Ovary (tissue), 7 donors: ENCODE results near the gene CCR5AS.

ENCODE experiments used
- DNase-seq, 5 donors: peaks; one replicate each; pipeline ENCODE4 v3.0.0-alpha.2; 2019 to 2020
- H3K27ac ChIP-seq, 2 donors: fragments of 200-600 bp; one replicate each; pipeline versions ENCODE4 v1.5.1 to v1.8.0; 2019 to 2022
- H3K27me3 ChIP-seq: fragments of 200-600 bp; one replicate; pipeline ENCODE4 v1.8.0; 2022
- H3K36me3 ChIP-seq: fragments of 200-600 bp; sonication (generic); one replicate; pipeline ENCODE4 v1.5.1; 2019
- H3K4me1 ChIP-seq: one replicate; pipeline ENCODE4 v1.8.1; 2013; ENCODE audit warnings: mild to moderate bottlenecking, moderate library complexity; ENCODE audit not compliant: insufficient read depth
- H3K4me3 ChIP-seq: fragments of 200-600 bp; sonication (generic); one replicate; pipeline ENCODE4 v1.5.1; 2017
- H3K9me3 ChIP-seq, 2 donors: fragments of 200-600 bp in 1 of 2; sonication (generic) in 1 of 2; one replicate each; pipeline versions ENCODE4 v1.5.1 to v1.8.1; 2013 to 2019; ENCODE audit warnings: mild to moderate bottlenecking in 1 of 2, moderate library complexity in 1 of 2
- CTCF ChIP-seq, 3 donors: fragments of 450-650 bp in 2 of 3; fragments of 200-600 bp in 1 of 3; IDR thresholded peaks; one replicate each; pipeline versions ENCODE4 v1.5.1 to v1.8.0; 2016 to 2022; ENCODE audit warnings: antibody characterized with exemption in 3 of 3, mild to moderate bottlenecking in 1 of 3
- EP300 ChIP-seq: sonication (generic); formaldehyde crosslinking; IDR thresholded peaks from one replicate; pipeline ENCODE4 v1.6.1; 2017; ENCODE audit warnings: antibody characterized with exemption
- POLR2A ChIP-seq: fragments of 450-650 bp; IDR thresholded peaks from one replicate; pipeline ENCODE4 v1.6.1; 2017; ENCODE audit warnings: antibody characterized with exemption, mild to moderate bottlenecking, moderate library complexity
- WGBS, 3 donors: extraction: QIAGEN DNeasy Blood & Tissue Kit in 1 of 3; methylation state at CpG; one replicate each; pipeline versions ENCODE4 v1.1.5 to v1.1.7; 2013 to 2017; 5-methylcytosine and 5-hydroxymethylcytosine counted together
- intact Hi-C, 4 donors: fragments of 100-400 bp; cut with DNase I; formaldehyde crosslinking; loops; one replicate each; pipeline versions ENCODE4 v1.11.0 to v1.15.1; 2022 to 2023
- donor health status: DM: no; HTN: no; CAD: no; lungs with moderate emphysema.
- donor health status: DM: no; HTN: no; CAD: no.
- donor health status: Bipolar disorder and iron deficiency.
- donor health status: DM: no; HTN: no; CAD: no.
- donor health status: DM: yes; HTN: yes; CAD: no.

Gene CCR5AS

GRCh38 chr3:46371519-46372340 lies 35.1 kb downstream of the CCR5AS start:
- no peak for DNase-seq
- no peaks in the 10 kb centered on the region for H3K27me3 ChIP-seq
- no peaks in the 10 kb centered on the region for H3K4me1 ChIP-seq
- TF ChIP-seq POLR2A: no peak
- no peak for TF ChIP-seq EP300
- TF ChIP-seq CTCF (IDR thresholded peaks at IDR 0.05): no peak
- no peaks in the 10 kb centered on the region for H3K9me3 ChIP-seq
- 63 to 84% (median 80%) methylated on average over 10 of the region's 10 CpGs for WGBS, 3 donors
- H3K27ac ChIP-seq: no peak overlapping the region
- no peak overlapping the region for H3K4me3 ChIP-seq
- intact Hi-C loops: no loop called here
- H3K36me3 ChIP-seq: no peaks in the 10 kb centered on the region

- 43 to 44% (median 44%) methylated on average over 5 of the region's 5 CpGs for WGBS, 3 donors
- Histone ChIP-seq H3K27ac (no peak within 1 kb of the TSS), H3K4me1 (no peaks in the 10 kb centered on the region), H3K36me3 (no peaks in the 10 kb centered on the region), H3K27me3 (no peaks in the 10 kb centered on the region), H3K4me3 (no peak within 1 kb of the TSS), H3K9me3 (no peaks in the 10 kb centered on the region)
- intact Hi-C loops: no loop called here
- TF ChIP-seq CTCF (IDR thresholded peaks at IDR 0.05): no peak
- no peak for TF ChIP-seq EP300
- no peak for TF ChIP-seq POLR2A
- DNase-seq: no peak
Observed at GRCh38 chr3:46370839-46371518, 35.9 kb downstream of the CCR5AS start, which contains the start of gene CCR5. Gene CCR5 (plus strand): TSS chr3:46370946. CDS start chr3:46372903, 1,957 bp downstream.

GRCh38 chr3:46369675-46370132 lies 37.2 kb downstream of the CCR5AS start:
- DNase-seq: no peak
- Histone ChIP-seq H3K4me3 (no peak overlapping the region), H3K27ac (no peak overlapping the region), H3K9me3 (no peaks in the 10 kb centered on the region), H3K36me3 (no peaks in the 10 kb centered on the region), H3K27me3 (no peaks in the 10 kb centered on the region), H3K4me1 (no peaks in the 10 kb centered on the region)
- WGBS, 3 donors: 61 to 68% (median 65%) methylated on average over 6 of the region's 6 CpGs
- TF ChIP-seq CTCF (IDR thresholded peaks at IDR 0.05): no peak
- no peak for TF ChIP-seq EP300
- TF ChIP-seq POLR2A: no peak
- intact Hi-C loops: no loop called here

GRCh38 chr3:46369151-46369550 lies 37.7 kb downstream of the CCR5AS start:
- 89 to 92% (median 90%) methylated on average over 4 of the region's 4 CpGs for WGBS, 3 donors
- intact Hi-C loops: no loop called here
- H3K4me1 ChIP-seq: no peaks in the 10 kb centered on the region
- H3K36me3 ChIP-seq: no peaks in the 10 kb centered on the region
- TF ChIP-seq EP300 (no peak), POLR2A (no peak), CTCF (IDR thresholded peaks at IDR 0.05) (no peak)
- no peak overlapping the region for H3K27ac ChIP-seq
- no peak overlapping the region for H3K4me3 ChIP-seq
- H3K9me3 ChIP-seq: no peaks in the 10 kb centered on the region
- no peak for DNase-seq
- no peaks in the 10 kb centered on the region for H3K27me3 ChIP-seq
